ENCODE measurements around the gene SHROOM3. TPM values are rescaled to one million over a fixed set of nuclear protein-coding genes. Genes with fewer than 3 reads are reported as not detected.

The SHROOM3 gene
- total and polyA plus RNA-seq, 2 donors (not counting 3 experiments of a cell fraction or from before 2014, with no cell fraction given): 2.7 to 6.7 TPM

GRCh38 chr4:76637712-76638361 is 202.8 kb downstream of the SHROOM3 start:
- dilution Hi-C loops (cut with MboI; ENCODE audit: extremely low pct_ligation_motif_present, low sequenced_read_pairs) (no loop called here), intact Hi-C loops (cut with micrococcal nuclease) (loop anchor here (2.0 to 5.0 kb wide), 2 partner anchors 67 to 91 kb away; no protein-coding TSS in a partner anchor)
- Histone ChIP-seq H3K9me3 (replicated peaks; ENCODE audit: control insufficient read depth, insufficient read depth, low read length) (no peaks in the 10 kb centered on the region), H3K36me3 (ENCODE audit: control insufficient read depth in 2 of 2, extremely low read depth in 1 of 2, insufficient read depth in 2 of 2, low read length in 2 of 2) (no peaks in the 10 kb centered on the region), H3K4me1 (ENCODE audit: control insufficient read depth, extremely low read depth, insufficient read depth, low read length) (peaks cover 53% of the 10 kb centered on the region), H3K9ac (replicated peaks; ENCODE audit: extremely low read depth, insufficient read depth, low read length) (no peak overlapping the region), H3K79me2 (ENCODE audit: control insufficient read depth, insufficient read depth, low read length) (peaks cover 24% of the 10 kb centered on the region), H3K4me2 (ENCODE audit: insufficient read depth, low read length) (no peak overlapping the region), H3K27me3 (ENCODE audit: control insufficient read depth in 2 of 2, insufficient read depth in 2 of 2, low read length in 2 of 2) (no peaks in the 10 kb centered on the region), H3K4me3 (replicated peaks in 1 of 3; ENCODE audit: insufficient read depth in 1 of 3, low read depth in 1 of 3, low read length in 3 of 3) (no peak overlapping the region), H4K20me1 (replicated peaks; ENCODE audit: control insufficient read depth, extremely low read depth, insufficient read depth, low read length) (no peaks in the 10 kb centered on the region), H3K9me1 (replicated peaks; ENCODE audit: control insufficient read depth, extremely low read depth, insufficient read depth, low read length) (no peaks in the 10 kb centered on the region), H2AFZ (ENCODE audit: low read depth, low read length) (no peak overlapping the region), H3K27ac (ENCODE audit: insufficient read depth, low read depth, low read length) (no peak overlapping the region)
- ChIA-PET CTCF (interaction anchor here (1.4 kb wide), 1 partner anchor 11 kb away, joined by 4 read pairs; no protein-coding TSS in a partner anchor), POLR2A (no interaction called here)
- no peak for DNase-seq (ENCODE audit: low read depth, low spot score)
- TF ChIP-seq JUN (IDR thresholded peaks at IDR 0.05; ENCODE audit: borderline replicate concordance, insufficient read depth, insufficient read length, low read depth): no peak
- TF ChIP-seq POLR2AphosphoS5 (IDR thresholded peaks at IDR 0.05; ENCODE audit: insufficient read depth, low read depth, low read length): no peak
- TF ChIP-seq, protein P1, sequence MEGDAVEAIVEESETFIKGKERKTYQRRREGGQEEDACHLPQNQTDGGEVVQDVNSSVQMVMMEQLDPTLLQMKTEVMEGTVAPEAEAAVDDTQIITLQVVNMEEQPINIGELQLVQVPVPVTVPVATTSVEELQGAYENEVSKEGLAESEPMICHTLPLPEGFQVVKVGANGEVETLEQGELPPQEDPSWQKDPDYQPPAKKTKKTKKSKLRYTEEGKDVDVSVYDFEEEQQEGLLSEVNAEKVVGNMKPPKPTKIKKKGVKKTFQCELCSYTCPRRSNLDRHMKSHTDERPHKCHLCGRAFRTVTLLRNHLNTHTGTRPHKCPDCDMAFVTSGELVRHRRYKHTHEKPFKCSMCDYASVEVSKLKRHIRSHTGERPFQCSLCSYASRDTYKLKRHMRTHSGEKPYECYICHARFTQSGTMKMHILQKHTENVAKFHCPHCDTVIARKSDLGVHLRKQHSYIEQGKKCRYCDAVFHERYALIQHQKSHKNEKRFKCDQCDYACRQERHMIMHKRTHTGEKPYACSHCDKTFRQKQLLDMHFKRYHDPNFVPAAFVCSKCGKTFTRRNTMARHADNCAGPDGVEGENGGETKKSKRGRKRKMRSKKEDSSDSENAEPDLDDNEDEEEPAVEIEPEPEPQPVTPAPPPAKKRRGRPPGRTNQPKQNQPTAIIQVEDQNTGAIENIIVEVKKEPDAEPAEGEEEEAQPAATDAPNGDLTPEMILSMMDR (IDR thresholded peaks at IDR 0.05; ENCODE audit: extremely low read depth in 1 of 2, insufficient read depth in 1 of 2, low read depth in 1 of 2, low read length in 2 of 2): no peak
- TF ChIP-seq FOS (IDR thresholded peaks at IDR 0.05; ENCODE audit: borderline replicate concordance, insufficient read depth, low read length): no peak
- TF ChIP-seq POLR2A (IDR thresholded peaks at IDR 0.05; ENCODE audit: low read depth, low read length): no peak
- TF ChIP-seq, protein P2, sequence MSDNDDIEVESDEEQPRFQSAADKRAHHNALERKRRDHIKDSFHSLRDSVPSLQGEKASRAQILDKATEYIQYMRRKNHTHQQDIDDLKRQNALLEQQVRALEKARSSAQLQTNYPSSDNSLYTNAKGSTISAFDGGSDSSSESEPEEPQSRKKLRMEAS (IDR thresholded peaks at IDR 0.05; ENCODE audit: insufficient read depth, insufficient read length): no peak
- TF ChIP-seq MYC (IDR thresholded peaks at IDR 0.05; ENCODE audit: low read depth, low read length): no peak
- no peak for TF ChIP-seq EZH2 (IDR thresholded peaks at IDR 0.05; ENCODE audit: borderline replicate concordance, low read depth, low read length, severe bottlenecking)
- no peak for TF ChIP-seq GATA2 (IDR thresholded peaks at IDR 0.05; ENCODE audit: insufficient read depth, insufficient read length, low read depth, low read length)
- no TSS peak for BruUV-seq (replicated peaks)
- FAIRE-seq: no peak

Measured in endothelial cell of umbilical vein (primary cell).